VCaP (cell line): Measurements from ENCODE around the gene INHBB.

Experiments used
- H3K27ac ChIP-seq: fragments of 450-650 bp; 2 replicates; pipeline ENCODE4 v1.5.1; 2017
- CTCF ChIP-seq: fragments of 450-650 bp; conservative IDR thresholded peaks from 2 replicates; pipeline ENCODE4 v1.5.1; 2017; ENCODE audit warnings: mild to moderate bottlenecking, moderate library complexity

INHBB gene

GRCh38 chr2:120343433-120344105 lies 2.4 kb upstream of the INHBB start:
- TF ChIP-seq CTCF = peak; percentile 88
- H3K27ac ChIP-seq = peak overlapping the region; percentile 88; the same call in 1 of the 2 replicates

GRCh38 chr2:120344214-120344975 lies 1.5 kb upstream of the INHBB start:
- no peak for TF ChIP-seq CTCF
- H3K27ac ChIP-seq = peak overlapping the region; percentile 88

GRCh38 chr2:120344976-120345581 lies 857 bp upstream of the INHBB start:
- no peak for TF ChIP-seq CTCF
- H3K27ac ChIP-seq = peak overlapping the region; percentile 88

- peak overlapping the region; percentile 88 for H3K27ac ChIP-seq
- no peak for TF ChIP-seq CTCF
Observed at GRCh38 chr2:120345608-120346007, 328 bp upstream of the INHBB start.

GRCh38 chr2:120346667-120347358 lies 877 bp downstream of the INHBB start:
- no peak for TF ChIP-seq CTCF
- peak overlapping the region; percentile 88 for H3K27ac ChIP-seq

GRCh38 chr2:120347396-120348060 lies 1.6 kb downstream of the INHBB start:
- peak overlapping the region; percentile 88 for H3K27ac ChIP-seq

More at GRCh38 chr2:120347396-120348060, 1.6 kb downstream of the INHBB start:
- no peak for TF ChIP-seq CTCF
